ENCODE measurements around the gene R3HDM2. TPM values are rescaled to one million over a fixed set of nuclear protein-coding genes. Genes with fewer than 3 reads are reported as not detected.
A peak's percentile ranks its signal among the peaks of the same experiment; 100 is the strongest.

Gene R3HDM2
- total RNA-seq, 1 experiment from 2014 or later = 45.4 TPM

GRCh38 chr12:57461917-57462250 is 31.0 kb upstream of the R3HDM2 start:
- CTCF ChIA-PET = interaction anchor here (0.6 to 1.7 kb wide), 4 partner anchors 9 to 248 kb away, joined by 3 to 7 read pairs (median 4); no protein-coding TSS in a partner anchor
- DNase-seq (ENCODE audit: low read depth, low spot score) = no peak
- H3K4me2 ChIP-seq (ENCODE audit: low read length) = peak overlapping the region; percentile 99
- intact Hi-C loops (cut with micrococcal nuclease) = loop anchor here (5.0 kb wide), 1 partner anchor 375 kb away; the partner anchor contains the start of gene NAB2
- peak overlapping the region; percentile 65 for H3K27ac ChIP-seq (ENCODE audit: low read depth, low read length)
- H4K20me1 ChIP-seq (ENCODE audit: insufficient read depth) = no peaks in the 10 kb centered on the region
- RAD21 ChIA-PET (ENCODE audit: low non-redundant PET in 1 of 2, low total read pairs in 2 of 2, uncharacterized antibody in 2 of 2, unreplicated experiment in 2 of 2) = no interaction called here
- POLR2A ChIA-PET = no interaction called here
- BruUV-seq (replicated peaks) = no TSS peak
- H3K4me1 ChIP-seq (ENCODE audit: control insufficient read depth in 1 of 2, insufficient read depth in 2 of 2, low read length in 2 of 2) = peaks cover 20 to 44% of the 10 kb centered on the region in 2 experiments
- H2AFZ ChIP-seq (ENCODE audit: low read depth, low read length, poor library complexity, severe bottlenecking) = no peak overlapping the region
- H3K9ac ChIP-seq (ENCODE audit: low read length) = peak overlapping the region; percentile 56
- H3K36me3 ChIP-seq (ENCODE audit: control insufficient read depth in 1 of 2, insufficient read depth in 2 of 2, low read length in 2 of 2) = no peaks in the 10 kb centered on the region
- H3K79me2 ChIP-seq (ENCODE audit: insufficient read depth, low read length) = no peaks in the 10 kb centered on the region
- no peak for TF ChIP-seq SP1 (IDR thresholded peaks at IDR 0.05; ENCODE audit: low read depth)
- no peak for TF ChIP-seq MAX (IDR thresholded peaks at IDR 0.05)
- no peak for TF ChIP-seq POLR2A (IDR thresholded peaks at IDR 0.05; ENCODE audit: borderline replicate concordance, extremely low read depth, insufficient read depth, insufficient read length)
- no peak for TF ChIP-seq ATF3 (IDR thresholded peaks at IDR 0.05)
- no peak for TF ChIP-seq EZH2 (IDR thresholded peaks at IDR 0.05)
- no peak for TF ChIP-seq SIN3A (IDR thresholded peaks at IDR 0.05; ENCODE audit: low read depth)
- peak; percentile 4 for ATAC-seq
- H3K9me3 ChIP-seq (ENCODE audit: control insufficient read depth in 1 of 2, insufficient read depth in 1 of 2, low read depth in 1 of 2, low read length in 2 of 2) = no peaks in the 10 kb centered on the region
- H3K9me2 ChIP-seq (ENCODE audit: insufficient read depth) = no peaks in the 10 kb centered on the region
- H3K27me3 ChIP-seq (ENCODE audit: insufficient read depth, low read length) = no peaks in the 10 kb centered on the region
- H3K4me3 ChIP-seq (replicated peaks in 1 of 2; ENCODE audit: low read depth in 1 of 2, low read length in 2 of 2) = peak overlapping the region; percentile 75

GRCh38 chr12:57461276-57461916 is 30.6 kb upstream of the R3HDM2 start:
- no peaks in the 10 kb centered on the region for H4K20me1 ChIP-seq (ENCODE audit: insufficient read depth)
- peaks cover 20 to 49% of the 10 kb centered on the region in 2 experiments for H3K4me1 ChIP-seq (ENCODE audit: control insufficient read depth in 1 of 2, insufficient read depth in 2 of 2, low read length in 2 of 2)
- H3K4me2 ChIP-seq (ENCODE audit: low read length) = peak overlapping the region; percentile 99
- BruUV-seq (replicated peaks) = no TSS peak
- no peak for DNase-seq (ENCODE audit: low read depth, low spot score)
- no peaks in the 10 kb centered on the region for H3K36me3 ChIP-seq (ENCODE audit: control insufficient read depth in 1 of 2, insufficient read depth in 2 of 2, low read length in 2 of 2)
- POLR2A ChIA-PET = interaction anchor here (0.5 kb wide), 1 partner anchor 106 kb away, joined by 3 read pairs; no protein-coding TSS in a partner anchor
- ATAC-seq = peak; percentile 51
- H3K9me3 ChIP-seq (ENCODE audit: control insufficient read depth in 1 of 2, insufficient read depth in 1 of 2, low read depth in 1 of 2, low read length in 2 of 2) = no peaks in the 10 kb centered on the region
- no peak overlapping the region for H2AFZ ChIP-seq (ENCODE audit: low read depth, low read length, poor library complexity, severe bottlenecking)
- peak overlapping the region; percentile 56 for H3K9ac ChIP-seq (ENCODE audit: low read length)
- CTCF ChIA-PET = interaction anchor here (1.2 to 1.7 kb wide), 2 partner anchors 9 to 218 kb away, joined by 3 to 7 read pairs; no protein-coding TSS in a partner anchor
- H3K4me3 ChIP-seq (replicated peaks in 1 of 2; ENCODE audit: low read depth in 1 of 2, low read length in 2 of 2) = peak overlapping the region; percentile 75
- H3K27ac ChIP-seq (ENCODE audit: low read depth, low read length) = peak overlapping the region; percentile 65
- no peaks in the 10 kb centered on the region for H3K79me2 ChIP-seq (ENCODE audit: insufficient read depth, low read length)
- intact Hi-C loops (cut with micrococcal nuclease) = loop anchor here (5.0 kb wide), 1 partner anchor 374 kb away; the partner anchor contains the start of gene NAB2
- H3K27me3 ChIP-seq (ENCODE audit: insufficient read depth, low read length) = no peaks in the 10 kb centered on the region
- RAD21 ChIA-PET (ENCODE audit: low non-redundant PET in 1 of 2, low total read pairs in 2 of 2, uncharacterized antibody in 2 of 2, unreplicated experiment in 2 of 2) = no interaction called here
- H3K9me2 ChIP-seq (ENCODE audit: insufficient read depth) = no peaks in the 10 kb centered on the region
- TF ChIP-seq ZBTB33 (IDR thresholded peaks at IDR 0.05; ENCODE audit: extremely low read depth, insufficient replicate concordance, low read length) = no peak
- TF ChIP-seq YY1 (IDR thresholded peaks at IDR 0.05; ENCODE audit: extremely low read depth, insufficient replicate concordance, low read depth, low read length) = no peak
- TF ChIP-seq TCF7L2 (IDR thresholded peaks at IDR 0.05; ENCODE audit: borderline replicate concordance, extremely low read depth, insufficient read depth, insufficient read length) = no peak
- no peak for TF ChIP-seq SIN3A (IDR thresholded peaks at IDR 0.05; ENCODE audit: low read depth)
- TF ChIP-seq EGR1 (IDR thresholded peaks at IDR 0.05; ENCODE audit: low read depth) = no peak
- no peak for TF ChIP-seq FOSL1 (IDR thresholded peaks at IDR 0.05; ENCODE audit: low read depth)
- no peak for TF ChIP-seq ZNF274 (IDR thresholded peaks at IDR 0.05; ENCODE audit: low read depth, low read length)
- no peak for TF ChIP-seq SP1 (IDR thresholded peaks at IDR 0.05; ENCODE audit: low read depth)
- TF ChIP-seq ZFX (IDR thresholded peaks at IDR 0.05) = no peak
- no peak for TF ChIP-seq JUND (IDR thresholded peaks at IDR 0.05)
- no peak for TF ChIP-seq EZH2 (IDR thresholded peaks at IDR 0.05)
- TF ChIP-seq CBX3 (IDR thresholded peaks at IDR 0.05; ENCODE audit: low read depth) = no peak

Data from HCT116 (cell line).